GM10847 (cell line): ENCODE results near the gene SYCP1.

Experiments used
- POLR2A ChIP-seq: IDR thresholded peaks from 2 replicates; pipeline ENCODE4 v1.6.1; 2011; ENCODE audit not compliant: insufficient read length; ENCODE audit errors: extremely low read depth

SYCP1 gene

DNA sequence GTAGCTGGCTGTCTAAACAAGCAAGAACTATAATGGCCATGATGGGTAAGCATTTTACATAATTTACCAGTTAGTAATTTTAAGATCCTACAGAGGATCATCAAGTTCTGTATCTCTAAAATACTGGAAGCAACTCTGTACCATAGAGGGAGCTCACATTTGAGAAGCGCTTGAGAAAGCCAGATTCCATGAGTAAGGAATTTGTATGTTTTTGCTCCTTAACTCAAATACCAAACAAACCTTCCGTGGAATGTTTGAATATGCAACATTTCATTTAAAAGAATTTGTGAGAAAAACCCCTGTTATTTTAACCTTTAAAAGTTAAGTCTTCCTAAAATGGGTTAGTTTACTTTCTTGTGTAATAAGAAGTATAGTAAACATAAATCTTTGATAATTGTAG, 176.9 kb downstream of the SYCP1 start:
- no peak for TF ChIP-seq POLR2A

DNA sequence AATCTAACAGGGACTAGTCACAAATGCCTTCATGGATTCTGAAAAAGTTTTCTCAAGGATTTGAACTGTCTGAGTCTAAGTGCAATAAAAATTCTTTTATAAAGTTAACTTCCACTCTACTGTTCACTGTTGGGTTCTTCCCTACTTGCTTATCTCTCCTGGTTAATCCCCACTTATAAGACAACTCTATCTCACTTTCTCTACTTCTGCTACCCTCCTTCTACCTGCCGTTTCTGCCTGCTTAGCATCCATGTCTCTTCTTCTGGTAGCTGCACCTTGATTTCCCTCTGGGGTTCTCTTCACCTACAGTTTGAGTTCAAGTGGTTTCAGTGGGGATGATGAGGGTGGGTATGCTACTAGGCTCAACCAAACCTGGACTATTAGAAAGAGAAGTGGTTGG, 181.0 kb downstream of the SYCP1 start:
- no peak for TF ChIP-seq POLR2A

DNA sequence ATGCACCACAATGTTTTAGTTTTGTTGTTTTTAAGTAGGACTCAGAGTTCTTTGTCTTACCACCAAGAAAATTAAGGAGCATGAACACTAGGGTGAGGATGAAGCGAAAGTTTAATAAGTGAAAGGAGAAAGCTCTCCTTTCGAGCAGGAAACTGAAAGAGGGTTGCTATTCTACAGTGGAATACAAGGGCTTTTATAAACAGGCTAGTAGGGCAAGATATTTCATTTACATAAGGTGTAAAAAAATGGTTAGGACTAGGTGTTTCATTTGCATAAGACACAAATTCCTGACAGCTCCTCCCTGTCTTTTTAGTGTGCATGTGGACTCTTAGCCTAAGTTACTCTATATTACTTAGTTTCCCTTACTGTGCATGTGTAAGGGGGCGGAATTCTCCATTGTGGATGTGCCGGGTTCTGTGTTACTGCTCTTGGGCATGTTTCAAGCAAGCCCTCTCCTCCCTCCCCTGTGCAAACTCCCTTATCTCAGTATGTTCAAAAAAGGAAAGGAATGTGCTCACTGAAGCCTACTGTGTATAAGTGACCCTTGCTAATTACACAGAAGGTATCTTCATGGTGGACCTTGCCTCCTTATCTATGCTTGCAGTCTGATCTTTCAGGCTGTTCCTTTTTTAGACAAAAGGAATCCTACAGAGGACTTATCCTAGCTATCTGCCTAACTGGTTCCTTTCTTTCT, 182.3 kb downstream of the SYCP1 start:
- TF ChIP-seq POLR2A = no peak

DNA sequence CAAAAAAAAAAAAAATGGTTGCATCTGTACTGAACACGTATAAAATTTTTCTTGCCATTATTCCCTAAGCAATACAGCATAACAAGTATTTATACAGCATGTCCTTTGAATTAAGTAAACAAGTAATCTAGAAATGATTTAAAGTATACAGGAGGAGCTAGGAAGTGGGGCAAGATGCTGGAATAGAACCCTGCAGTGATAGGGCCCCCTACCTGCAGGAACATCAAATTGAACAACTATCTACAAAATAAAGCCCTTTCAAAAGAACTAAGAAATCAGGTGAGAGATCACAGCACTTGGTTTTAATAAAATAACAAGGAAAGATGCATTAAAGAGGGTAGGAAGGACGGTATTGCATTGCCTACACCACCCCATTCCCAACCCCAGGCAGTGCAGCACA, 185.8 kb downstream of the SYCP1 start:
- no peak for TF ChIP-seq POLR2A

DNA sequence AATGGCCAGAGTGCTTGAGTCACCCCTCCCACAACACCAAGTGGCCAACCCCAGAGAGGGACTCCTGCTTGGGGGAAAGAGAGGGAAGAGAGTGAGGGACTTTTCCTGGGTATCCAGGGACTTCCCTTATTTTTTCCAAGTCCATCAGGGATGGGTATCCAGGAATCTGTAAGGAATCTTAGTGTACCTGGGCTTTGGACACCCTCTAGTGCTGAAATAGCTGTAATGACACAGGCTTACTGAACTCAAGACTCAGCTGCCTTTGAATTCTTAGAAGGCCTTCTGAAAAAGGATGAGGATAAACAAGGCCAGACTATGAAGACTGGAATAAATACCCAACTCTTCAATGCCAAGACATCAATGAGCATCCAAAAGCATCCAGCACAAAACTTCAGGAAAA, 187.0 kb downstream of the SYCP1 start:
- TF ChIP-seq POLR2A = no peak
